ENCODE results near the gene LHX5. TPM values are rescaled to one million over a fixed set of nuclear protein-coding genes. Genes with fewer than 3 reads are reported as not detected.
"Not testable (repeated sequence)": the region's sequence is repeated elsewhere in the genome, so short reads cannot be mapped to it uniquely, and the experiment has no call there.

LHX5 gene
- total RNA-seq, 1 donor from 2014 or later = 0.26 TPM

- no peak for DNase-seq (ENCODE audit: low read depth)
- no peaks in the 10 kb centered on the region for H3K27me3 ChIP-seq (ENCODE audit: control insufficient read depth, insufficient read depth, low read length)
- TF ChIP-seq, protein P1, sequence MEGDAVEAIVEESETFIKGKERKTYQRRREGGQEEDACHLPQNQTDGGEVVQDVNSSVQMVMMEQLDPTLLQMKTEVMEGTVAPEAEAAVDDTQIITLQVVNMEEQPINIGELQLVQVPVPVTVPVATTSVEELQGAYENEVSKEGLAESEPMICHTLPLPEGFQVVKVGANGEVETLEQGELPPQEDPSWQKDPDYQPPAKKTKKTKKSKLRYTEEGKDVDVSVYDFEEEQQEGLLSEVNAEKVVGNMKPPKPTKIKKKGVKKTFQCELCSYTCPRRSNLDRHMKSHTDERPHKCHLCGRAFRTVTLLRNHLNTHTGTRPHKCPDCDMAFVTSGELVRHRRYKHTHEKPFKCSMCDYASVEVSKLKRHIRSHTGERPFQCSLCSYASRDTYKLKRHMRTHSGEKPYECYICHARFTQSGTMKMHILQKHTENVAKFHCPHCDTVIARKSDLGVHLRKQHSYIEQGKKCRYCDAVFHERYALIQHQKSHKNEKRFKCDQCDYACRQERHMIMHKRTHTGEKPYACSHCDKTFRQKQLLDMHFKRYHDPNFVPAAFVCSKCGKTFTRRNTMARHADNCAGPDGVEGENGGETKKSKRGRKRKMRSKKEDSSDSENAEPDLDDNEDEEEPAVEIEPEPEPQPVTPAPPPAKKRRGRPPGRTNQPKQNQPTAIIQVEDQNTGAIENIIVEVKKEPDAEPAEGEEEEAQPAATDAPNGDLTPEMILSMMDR (IDR thresholded peaks at IDR 0.05; ENCODE audit: insufficient read depth, low read length, severe bottlenecking) = no peak
- no peak for FAIRE-seq
- no peaks in the 10 kb centered on the region for H3K36me3 ChIP-seq (ENCODE audit: control insufficient read depth, insufficient read depth, low read length)
- H3K4me3 ChIP-seq (ENCODE audit: low read depth, low read length) = no peak overlapping the region
Measured at GRCh38 chr12:113497693-113498092, 26.0 kb upstream of the LHX5 start.

DNA sequence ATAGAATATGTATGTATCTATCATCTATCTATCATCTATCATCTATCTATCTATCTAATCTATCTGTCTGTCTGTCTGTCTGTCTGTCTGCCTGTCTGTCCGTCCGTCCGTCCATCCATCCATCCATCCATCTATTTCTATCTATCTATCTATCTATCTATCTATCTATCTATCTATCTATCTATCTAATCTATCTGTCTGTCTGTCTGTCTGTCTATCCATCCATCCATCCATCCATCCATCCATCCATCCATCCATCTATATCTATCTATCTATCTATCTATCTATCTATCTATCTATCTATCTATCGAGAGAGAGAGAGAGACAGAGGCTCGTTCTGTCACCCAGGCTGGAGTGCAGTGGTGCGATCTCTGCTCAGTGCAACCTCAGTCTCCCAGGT, 24.3 kb upstream of the LHX5 start:
- H3K27me3 ChIP-seq (ENCODE audit: control insufficient read depth, insufficient read depth, low read length); H3K4me3 ChIP-seq (ENCODE audit: low read depth, low read length); DNase-seq (ENCODE audit: low read depth); FAIRE-seq; H3K36me3 ChIP-seq (ENCODE audit: control insufficient read depth, insufficient read depth, low read length): not testable (repeated sequence)

DNA sequence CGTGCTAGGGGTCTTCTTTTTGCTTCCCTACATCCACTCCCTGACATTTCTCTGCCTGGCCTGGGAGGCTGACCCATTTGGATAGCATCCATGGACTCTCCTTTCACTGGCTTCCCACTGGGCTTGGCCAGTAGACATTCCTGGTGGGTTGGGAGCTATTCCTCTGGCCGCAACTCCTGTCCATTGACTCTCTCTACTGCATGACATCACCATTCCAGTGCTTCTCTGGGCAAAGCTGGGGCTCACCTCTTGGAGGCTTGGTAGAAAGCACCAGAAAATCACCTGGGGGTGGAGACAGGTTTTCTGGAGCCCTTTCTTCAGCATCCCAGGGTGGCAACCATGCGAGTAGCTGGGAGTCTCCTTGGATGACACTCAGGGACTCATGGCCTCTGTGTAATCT, 16.7 kb upstream of the LHX5 start:
- no peaks in the 10 kb centered on the region for H3K27me3 ChIP-seq (ENCODE audit: control insufficient read depth, insufficient read depth, low read length)
- TF ChIP-seq, protein P1 (IDR thresholded peaks at IDR 0.05; ENCODE audit: insufficient read depth, low read length, severe bottlenecking) = no peak
- no peak for FAIRE-seq
- no peak overlapping the region for H3K4me3 ChIP-seq (ENCODE audit: low read depth, low read length)
- no peak for DNase-seq (ENCODE audit: low read depth)
- H3K36me3 ChIP-seq (ENCODE audit: control insufficient read depth, insufficient read depth, low read length) = no peaks in the 10 kb centered on the region

DNA sequence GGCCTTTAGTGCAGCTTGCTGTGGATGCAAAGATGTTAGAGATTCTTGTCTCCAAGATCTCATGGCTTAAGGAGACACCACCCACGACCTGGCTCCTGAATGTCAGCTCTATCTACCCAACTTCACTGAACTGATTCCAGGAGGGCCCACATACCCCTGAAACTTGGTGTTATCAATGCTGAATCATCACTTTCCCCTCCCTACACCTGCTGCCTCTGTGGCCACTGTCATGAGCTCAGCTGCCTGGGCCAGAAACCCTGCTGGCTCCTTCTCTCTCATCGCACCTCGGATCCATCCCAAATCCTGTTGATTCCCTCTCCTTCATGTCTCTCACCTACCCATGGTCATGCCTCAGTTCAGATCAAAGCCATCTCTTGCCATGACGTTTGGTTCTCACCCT, 15.1 kb upstream of the LHX5 start:
- TF ChIP-seq, protein P1 (IDR thresholded peaks at IDR 0.05; ENCODE audit: insufficient read depth, low read length, severe bottlenecking) = no peak
- FAIRE-seq = no peak
- no peak for DNase-seq (ENCODE audit: low read depth)
- Histone ChIP-seq H3K27me3 (ENCODE audit: control insufficient read depth, insufficient read depth, low read length) (no peaks in the 10 kb centered on the region), H3K36me3 (ENCODE audit: control insufficient read depth, insufficient read depth, low read length) (no peaks in the 10 kb centered on the region), H3K4me3 (ENCODE audit: low read depth, low read length) (no peak overlapping the region)

GRCh38 chr12:113485330-113485729, 13.7 kb upstream of the LHX5 start:
- no peaks in the 10 kb centered on the region for H3K27me3 ChIP-seq (ENCODE audit: control insufficient read depth, insufficient read depth, low read length)
- DNase-seq (ENCODE audit: low read depth) (no peak), FAIRE-seq (no peak)
- TF ChIP-seq, protein P1 (IDR thresholded peaks at IDR 0.05; ENCODE audit: insufficient read depth, low read length, severe bottlenecking) = no peak
- H3K4me3 ChIP-seq (ENCODE audit: low read depth, low read length) = no peak overlapping the region
- H3K36me3 ChIP-seq (ENCODE audit: control insufficient read depth, insufficient read depth, low read length) = no peaks in the 10 kb centered on the region

GRCh38 chr12:113482334-113482733, 10.7 kb upstream of the LHX5 start:
- Histone ChIP-seq H3K27me3 (ENCODE audit: control insufficient read depth, insufficient read depth, low read length) (peaks cover 27% of the 10 kb centered on the region), H3K4me3 (ENCODE audit: low read depth, low read length) (no peak overlapping the region), H3K36me3 (ENCODE audit: control insufficient read depth, insufficient read depth, low read length) (no peaks in the 10 kb centered on the region)
- DNase-seq (ENCODE audit: low read depth) (no peak), FAIRE-seq (no peak)
- TF ChIP-seq, protein P1 (IDR thresholded peaks at IDR 0.05; ENCODE audit: insufficient read depth, low read length, severe bottlenecking) = no peak
